ENCODE measurements around the gene CIAO1. TPM values are rescaled to one million over a fixed set of nuclear protein-coding genes. Genes with fewer than 3 reads are reported as not detected.

The CIAO1 gene
- total and polyA plus RNA-seq, 2 of the 13 experiments (the other 11 are each of a cell fraction or from before 2014, with no cell fraction given): 99.3 to 120 TPM

- TF ChIP-seq LRRFIP1 (CRISPR knock-in tag; conservative IDR thresholded peaks at IDR 0.05) (no peak), TAF1 (CRISPR knock-in tag; IDR thresholded peaks at IDR 0.05) (no peak), ZBTB20 (CRISPR knock-in tag; IDR thresholded peaks at IDR 0.05; ENCODE audit: borderline replicate concordance, low read depth) (no peak), NR1H2 (CRISPR knock-in tag; IDR thresholded peaks at IDR 0.05; ENCODE audit: borderline replicate concordance, low read depth) (no peak), POLR2AphosphoS5 (IDR thresholded peaks at IDR 0.05; ENCODE audit: low read depth, low read length) (no peak), ZNF251 (CRISPR knock-in tag; IDR thresholded peaks at IDR 0.05) (no peak), ELF3 (CRISPR knock-in tag; IDR thresholded peaks at IDR 0.05) (no peak), TFDP1 (CRISPR knock-in tag; IDR thresholded peaks at IDR 0.05; ENCODE audit: borderline replicate concordance) (no peak), GPN1 (CRISPR knock-in tag; IDR thresholded peaks at IDR 0.05; ENCODE audit: borderline replicate concordance) (no peak), ZNF569 (CRISPR knock-in tag; IDR thresholded peaks at IDR 0.05; ENCODE audit: borderline replicate concordance) (0 out of 2 replicates have a peak, but pooled peaks have one; percentile 61), TP53 (CRISPR knock-in tag; conservative IDR thresholded peaks at IDR 0.05) (no peak), RFX5 (IDR thresholded peaks at IDR 0.05; ENCODE audit: low read depth, low read length) (no peak), ZBTB21 (CRISPR knock-in tag; IDR thresholded peaks at IDR 0.05) (no peak), HNRNPK (IDR thresholded peaks at IDR 0.05; ENCODE audit: low read depth, low read length, poor library complexity, severe bottlenecking) (no peak), ZSCAN5A (CRISPR knock-in tag; IDR thresholded peaks at IDR 0.05; ENCODE audit: borderline replicate concordance) (0 out of 2 replicates have a peak, but pooled peaks have one; percentile 36), ZBTB39 (CRISPR knock-in tag; IDR thresholded peaks at IDR 0.05) (no peak), ZBTB49 (CRISPR knock-in tag; IDR thresholded peaks at IDR 0.05; ENCODE audit: borderline replicate concordance) (no peak)
These were observed 39.9 kb downstream of the CIAO1 start (continued) for GRCh38 chr2:96305979-96306308.

Data from HepG2 (cell line).